ENCODE measurements around the gene PLEKHH2.
A peak's percentile ranks its signal among the peaks of the same experiment; 100 is the strongest.
"Not testable (repeated sequence)": the region's sequence is repeated elsewhere in the genome, so short reads cannot be mapped to it uniquely, and the experiment has no call there.

PLEKHH2 gene

DNA sequence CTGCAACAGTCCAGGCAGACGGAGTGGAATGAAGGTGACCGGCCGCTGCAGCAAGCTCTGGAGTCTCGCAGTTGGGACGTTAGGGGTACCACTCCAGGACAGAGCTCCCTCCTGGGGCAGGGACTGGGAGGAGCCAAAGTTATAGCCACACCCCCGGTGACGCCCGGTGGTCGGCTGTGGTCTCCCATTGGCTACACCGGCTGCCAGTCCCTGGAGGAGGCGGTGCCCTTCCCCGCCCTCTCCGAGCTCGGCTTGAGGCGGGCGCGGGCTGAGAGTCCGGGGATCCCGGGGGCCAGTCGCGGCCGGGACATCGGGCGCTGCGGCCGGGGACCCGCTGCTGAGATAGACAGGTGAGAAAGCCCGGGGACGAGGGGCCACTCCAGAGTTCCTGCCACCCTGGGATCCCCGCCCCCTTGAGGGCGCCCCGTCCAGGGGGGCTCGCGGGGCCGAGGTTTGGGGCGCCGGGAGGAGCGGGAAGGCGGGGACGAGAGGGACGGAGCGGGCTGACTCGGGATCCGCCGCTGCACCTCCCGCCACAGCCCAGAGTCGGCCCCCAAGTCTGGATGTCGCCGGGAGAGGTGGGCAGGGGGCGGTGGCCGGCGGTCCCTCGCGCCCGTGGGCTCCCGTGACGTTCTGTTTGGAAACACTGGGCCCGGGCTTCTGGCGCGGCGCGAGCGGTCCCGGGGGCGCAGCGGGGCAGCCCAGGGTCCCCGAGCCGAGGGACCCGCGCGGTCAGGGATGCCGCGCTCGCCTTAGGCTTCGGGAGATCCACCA, at the start of gene PLEKHH2:
Gene PLEKHH2 (plus strand): TSS at position 231 of the 774 bp plus-strand sequence. CDS start 7,414 bp downstream, outside the sequence.
- Mint-ChIP-seq H3K4me3 (peak within 1 kb of the TSS; percentile 70), H3K27me3 (peaks cover 60% of the 10 kb centered on the region), H3K9me3 (peaks cover 8% of the 10 kb centered on the region), H3K36me3 (ENCODE audit: low read depth) (no peaks in the 10 kb centered on the region), H3K27ac (no peak within 1 kb of the TSS), H3K4me1 (ENCODE audit: low read depth) (peaks cover 15% of the 10 kb centered on the region)
- intact Hi-C loops (cut with micrococcal nuclease), result no loop called here

GRCh38 chr2:43592443-43592842, 44.6 kb upstream of the PLEKHH2 start:
- Mint-ChIP-seq H3K27me3 (no peaks in the 10 kb centered on the region), H3K36me3 (ENCODE audit: low read depth) (peaks cover 30% of the 10 kb centered on the region), H3K27ac (no peak overlapping the region), H3K9me3 (no peaks in the 10 kb centered on the region), H3K4me1 (ENCODE audit: low read depth) (peaks cover 24% of the 10 kb centered on the region), H3K4me3 (no peak overlapping the region)
- intact Hi-C loops (cut with micrococcal nuclease), result no loop called here

DNA sequence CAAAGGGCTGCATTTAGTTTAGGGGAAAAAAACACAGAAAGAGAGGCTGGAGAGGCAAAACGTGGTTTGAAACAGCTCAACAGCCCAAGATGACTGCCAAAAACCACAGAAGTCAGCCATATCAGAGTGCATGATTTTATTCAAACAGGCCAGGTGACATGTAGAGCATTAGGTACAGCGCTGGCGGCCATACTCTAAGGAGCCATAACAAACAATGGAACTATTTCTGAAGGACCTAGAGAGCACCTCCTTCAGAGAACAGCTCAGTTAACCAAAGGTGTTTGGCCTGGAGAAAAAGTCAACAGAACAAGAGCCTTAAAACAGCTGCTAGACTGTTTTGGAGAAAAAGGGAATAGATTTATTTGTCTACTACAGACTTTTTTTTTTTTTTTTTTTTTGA, 43.8 kb upstream of the PLEKHH2 start:
- Mint-ChIP-seq H3K36me3 (ENCODE audit: low read depth) (peaks cover 25% of the 10 kb centered on the region), H3K4me3 (no peak overlapping the region), H3K27me3 (no peaks in the 10 kb centered on the region), H3K9me3 (no peaks in the 10 kb centered on the region), H3K4me1 (ENCODE audit: low read depth) (peaks cover 24% of the 10 kb centered on the region), H3K27ac (no peak overlapping the region)
- intact Hi-C loops (cut with micrococcal nuclease), result no loop called here

DNA sequence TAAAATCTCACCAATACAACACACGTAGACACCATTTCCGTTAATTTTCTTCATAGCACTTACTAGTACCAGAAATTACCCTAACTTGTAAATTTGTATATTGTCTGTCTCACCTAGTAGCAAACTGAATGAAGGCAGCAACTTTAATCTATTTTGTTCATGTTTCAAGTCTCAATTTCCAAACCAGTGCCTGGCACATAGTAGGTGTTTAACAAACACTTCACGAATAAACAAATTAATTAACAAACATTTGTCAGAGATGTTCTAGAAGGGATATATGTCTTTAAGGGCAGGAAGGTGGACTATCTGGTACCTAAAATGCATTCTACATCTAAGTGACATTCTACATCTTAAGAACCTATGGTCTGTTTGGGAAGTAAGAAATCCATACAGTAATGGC, 42.2 kb upstream of the PLEKHH2 start:
- Mint-ChIP-seq H3K36me3 (ENCODE audit: low read depth) (peaks cover 25% of the 10 kb centered on the region), H3K27ac (peak overlapping the region; percentile 98), H3K27me3 (peaks cover 4% of the 10 kb centered on the region)

DNA sequence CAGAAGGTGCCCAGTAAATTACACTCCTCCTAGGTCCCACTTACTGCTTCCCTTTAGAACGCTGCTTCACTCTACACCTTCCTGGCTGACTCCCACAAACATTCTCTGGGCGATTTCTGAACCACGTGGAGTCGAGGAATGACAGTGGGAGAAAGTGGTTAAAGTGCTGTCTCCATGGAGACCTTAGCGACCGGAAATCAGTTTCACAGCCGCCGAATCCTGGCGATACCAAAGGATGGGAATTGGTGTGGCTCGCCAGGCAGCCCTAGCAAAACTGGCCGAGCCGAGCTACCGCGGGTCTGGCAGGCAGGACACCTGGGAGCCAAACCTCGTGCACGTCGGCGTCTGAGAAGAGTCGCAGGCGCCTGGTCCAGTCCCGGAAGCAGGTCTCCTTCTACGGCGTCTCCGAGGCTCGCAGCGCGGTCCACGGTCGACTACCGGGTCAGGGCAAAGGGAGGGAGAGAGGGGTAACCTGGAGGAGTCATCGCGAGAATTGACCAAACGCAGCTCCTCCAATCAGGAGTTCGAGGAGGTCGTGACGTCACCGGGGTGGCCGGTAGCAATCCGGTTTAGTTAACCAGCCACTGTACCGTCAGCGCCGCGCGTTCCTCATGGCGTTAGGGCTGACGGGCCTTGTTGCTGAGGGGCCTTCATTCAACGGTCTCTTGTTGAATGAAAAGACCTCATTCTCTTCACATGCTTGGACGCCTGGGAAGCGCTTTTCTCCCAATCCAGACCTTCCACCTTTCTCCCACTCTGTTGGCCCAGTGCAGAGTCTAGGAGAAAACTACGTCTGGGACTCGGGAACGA, 41.3 kb upstream of the PLEKHH2 start, which contains the start of gene THADA:
Gene THADA (minus strand): TSS at position 436 of the 810 bp plus-strand sequence. CDS start 3,646 bp downstream, outside the sequence.
- peak within 1 kb of the TSS; percentile 87 for H3K4me3 Mint-ChIP-seq
- H3K36me3 Mint-ChIP-seq (ENCODE audit: low read depth), result peaks cover 16% of the 10 kb centered on the region
- H3K27ac Mint-ChIP-seq, result peak within 1 kb of the TSS; percentile 98
- peaks cover 4% of the 10 kb centered on the region for H3K27me3 Mint-ChIP-seq
- no peaks in the 10 kb centered on the region for H3K9me3 Mint-ChIP-seq
- intact Hi-C loops (cut with micrococcal nuclease), result no loop called here
- H3K4me1 Mint-ChIP-seq (ENCODE audit: low read depth), result peaks cover 24% of the 10 kb centered on the region

More for the DNA sequence above, 42.2 kb upstream of the PLEKHH2 start:
- intact Hi-C loops (cut with micrococcal nuclease), result no loop called here
- Mint-ChIP-seq H3K4me1 (ENCODE audit: low read depth) (peaks cover 24% of the 10 kb centered on the region), H3K9me3 (no peaks in the 10 kb centered on the region), H3K4me3 (peak overlapping the region; percentile 87)

DNA sequence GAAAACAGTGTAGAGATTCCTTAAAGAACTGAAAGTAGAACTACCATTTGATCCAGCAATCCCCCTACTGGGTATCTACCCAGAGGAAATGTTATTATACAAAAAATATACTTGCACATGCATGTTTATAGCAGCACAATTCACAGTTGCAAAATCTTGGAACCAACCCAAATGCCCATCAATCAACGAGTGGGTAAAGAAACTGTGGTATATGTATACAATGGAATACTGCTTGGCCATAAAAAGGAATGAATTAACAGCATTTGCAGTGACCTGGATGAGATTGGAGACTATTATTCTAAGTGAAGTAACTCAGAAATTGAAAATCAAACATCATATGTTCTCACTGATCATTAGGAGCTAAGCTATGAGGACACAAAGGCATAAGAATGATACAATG, 36.5 kb upstream of the PLEKHH2 start:
- H3K27ac Mint-ChIP-seq; H3K36me3 Mint-ChIP-seq (ENCODE audit: low read depth); H3K9me3 Mint-ChIP-seq; H3K4me3 Mint-ChIP-seq; intact Hi-C loops (cut with micrococcal nuclease); H3K27me3 Mint-ChIP-seq: not testable (repeated sequence)
- H3K4me1 Mint-ChIP-seq (ENCODE audit: low read depth), result peaks cover 11% of the 10 kb centered on the region

GRCh38 chr2:43604674-43605073, 32.4 kb upstream of the PLEKHH2 start:
- Mint-ChIP-seq H3K4me3 (no peak overlapping the region), H3K27ac (no peak overlapping the region), H3K36me3 (ENCODE audit: low read depth) (no peaks in the 10 kb centered on the region), H3K27me3 (no peaks in the 10 kb centered on the region), H3K4me1 (ENCODE audit: low read depth) (peaks cover 5% of the 10 kb centered on the region), H3K9me3 (no peaks in the 10 kb centered on the region)
- intact Hi-C loops (cut with micrococcal nuclease), result no loop called here

- Mint-ChIP-seq H3K4me1 (ENCODE audit: low read depth) (peaks cover 5% of the 10 kb centered on the region), H3K27ac (no peak overlapping the region), H3K4me3 (no peak overlapping the region), H3K27me3 (no peaks in the 10 kb centered on the region), H3K9me3 (no peaks in the 10 kb centered on the region), H3K36me3 (ENCODE audit: low read depth) (no peaks in the 10 kb centered on the region)
- intact Hi-C loops (cut with micrococcal nuclease), result no loop called here
Measured at GRCh38 chr2:43605079-43605655, 31.9 kb upstream of the PLEKHH2 start.

DNA sequence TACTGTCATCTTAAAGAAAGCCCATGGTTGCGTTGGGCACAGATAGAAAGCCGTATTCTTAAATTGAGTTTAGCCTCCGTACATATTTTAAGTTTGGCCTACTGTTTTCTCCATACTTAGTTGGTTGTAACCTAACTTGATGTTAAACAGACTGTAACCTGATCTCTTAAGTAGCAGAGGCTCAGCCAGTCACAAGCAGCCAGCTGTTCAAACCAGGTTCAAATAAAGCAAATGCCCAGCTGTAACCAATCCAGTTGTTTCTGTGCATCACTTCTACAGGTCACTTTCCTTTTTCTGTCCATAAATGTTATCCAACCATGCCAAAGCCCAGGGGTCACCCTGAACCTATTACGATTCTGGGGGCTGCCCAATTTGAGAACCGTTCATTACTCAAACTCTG, 31.2 kb upstream of the PLEKHH2 start:
- H3K4me3 Mint-ChIP-seq, result no peak overlapping the region
- H3K4me1 Mint-ChIP-seq (ENCODE audit: low read depth), result peaks cover 5% of the 10 kb centered on the region
- no peaks in the 10 kb centered on the region for H3K27me3 Mint-ChIP-seq
- no peaks in the 10 kb centered on the region for H3K36me3 Mint-ChIP-seq (ENCODE audit: low read depth)
- intact Hi-C loops (cut with micrococcal nuclease), result no loop called here
- H3K27ac Mint-ChIP-seq, result no peak overlapping the region
- H3K9me3 Mint-ChIP-seq, result no peaks in the 10 kb centered on the region

- Mint-ChIP-seq H3K4me3 (no peak overlapping the region), H3K4me1 (ENCODE audit: low read depth) (peaks cover 12% of the 10 kb centered on the region), H3K27me3 (peaks cover 3% of the 10 kb centered on the region), H3K9me3 (no peaks in the 10 kb centered on the region), H3K36me3 (ENCODE audit: low read depth) (no peaks in the 10 kb centered on the region), H3K27ac (no peak overlapping the region)
- intact Hi-C loops (cut with micrococcal nuclease), result loop anchor here (2.0 kb wide), 1 partner anchor 781 kb away; no protein-coding TSS in a partner anchor
Measured at GRCh38 chr2:43609290-43609918, 27.7 kb upstream of the PLEKHH2 start.

GRCh38 chr2:43610361-43610760, 26.7 kb upstream of the PLEKHH2 start:
- intact Hi-C loops (cut with micrococcal nuclease), result no loop called here
- H3K27me3 Mint-ChIP-seq, result peaks cover 3% of the 10 kb centered on the region
- no peak overlapping the region for H3K27ac Mint-ChIP-seq
- H3K4me3 Mint-ChIP-seq, result no peak overlapping the region
- peaks cover 7% of the 10 kb centered on the region for H3K4me1 Mint-ChIP-seq (ENCODE audit: low read depth)
- H3K9me3 Mint-ChIP-seq, result no peaks in the 10 kb centered on the region
- H3K36me3 Mint-ChIP-seq (ENCODE audit: low read depth), result no peaks in the 10 kb centered on the region

- intact Hi-C loops (cut with micrococcal nuclease), result no loop called here
Measured at GRCh38 chr2:43611987-43612894, 24.8 kb upstream of the PLEKHH2 start.

GRCh38 chr2:43612944-43613343, 24.1 kb upstream of the PLEKHH2 start:
- Mint-ChIP-seq H3K27me3 (peaks cover 4% of the 10 kb centered on the region), H3K4me3 (no peak overlapping the region), H3K4me1 (ENCODE audit: low read depth) (peaks cover 7% of the 10 kb centered on the region), H3K27ac (no peak overlapping the region), H3K9me3 (no peaks in the 10 kb centered on the region), H3K36me3 (ENCODE audit: low read depth) (no peaks in the 10 kb centered on the region)
- intact Hi-C loops (cut with micrococcal nuclease), result no loop called here

More at GRCh38 chr2:43611987-43612894, 24.8 kb upstream of the PLEKHH2 start:
- Mint-ChIP-seq H3K36me3 (ENCODE audit: low read depth) (no peaks in the 10 kb centered on the region), H3K27me3 (peaks cover 3% of the 10 kb centered on the region), H3K4me3 (no peak overlapping the region), H3K27ac (no peak overlapping the region), H3K4me1 (ENCODE audit: low read depth) (peaks cover 7% of the 10 kb centered on the region), H3K9me3 (no peaks in the 10 kb centered on the region)
